SU-DHL-6 (cell line): ENCODE results near the gene SNCB.

ENCODE experiments used
- EZH2phosphoT487 ChIP-seq: fragments of 200-600 bp; sonication (generic), shearing (Covaris generic); conservative IDR thresholded peaks from 2 replicates; pipeline ENCODE4 v1.6.1; 2018; ENCODE audit warnings: mild to moderate bottlenecking, antibody characterized with exemption, low read length, moderate library complexity, mixed read lengths
- TF ChIP-seq, protein P1 (sequence below): fragments of 200-600 bp; sonication (generic); IDR thresholded peaks from one replicate; pipeline ENCODE4 v1.5.1; 2017; ENCODE audit warnings: antibody characterized with exemption, mild to moderate bottlenecking, low read length, moderate library complexity; ENCODE audit not compliant: insufficient read depth, poor library complexity, severe bottlenecking

DNA sequence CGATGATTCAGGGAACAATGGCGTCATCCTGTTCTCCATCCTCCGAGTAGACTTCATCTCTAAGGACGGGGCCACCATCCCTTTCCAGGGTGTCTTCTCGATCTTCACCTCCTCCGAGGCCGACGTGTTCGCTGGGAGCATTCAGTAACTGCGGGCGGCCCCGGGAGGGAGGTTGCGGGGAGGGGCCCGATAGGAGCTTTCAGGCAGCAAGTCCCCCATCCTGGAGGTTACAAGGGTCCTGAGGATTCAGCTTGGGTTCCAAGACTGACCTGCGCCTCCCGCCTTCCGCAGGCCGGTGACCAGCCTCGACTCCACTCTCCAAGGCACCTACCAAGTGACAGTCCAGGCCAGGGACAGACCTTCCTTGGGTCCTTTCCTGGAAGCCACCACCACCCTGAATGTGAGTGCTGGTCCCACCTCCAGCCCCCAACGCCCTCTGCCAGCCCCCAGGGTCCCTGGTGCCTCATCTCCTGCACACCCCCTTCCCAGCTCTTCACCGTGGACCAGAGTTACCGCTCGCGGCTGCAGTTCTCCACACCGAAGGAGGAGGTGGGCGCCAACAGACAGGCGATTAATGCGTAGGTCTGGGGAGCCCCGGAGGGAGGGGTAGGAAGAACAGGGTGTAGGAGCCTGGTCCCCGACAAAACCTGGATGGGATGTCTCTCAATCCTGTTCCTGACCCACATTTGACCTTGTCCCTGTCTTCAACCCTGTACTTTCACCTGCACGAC lies 41.1 kb downstream of the SNCB start:
- TF ChIP-seq, protein P1, sequence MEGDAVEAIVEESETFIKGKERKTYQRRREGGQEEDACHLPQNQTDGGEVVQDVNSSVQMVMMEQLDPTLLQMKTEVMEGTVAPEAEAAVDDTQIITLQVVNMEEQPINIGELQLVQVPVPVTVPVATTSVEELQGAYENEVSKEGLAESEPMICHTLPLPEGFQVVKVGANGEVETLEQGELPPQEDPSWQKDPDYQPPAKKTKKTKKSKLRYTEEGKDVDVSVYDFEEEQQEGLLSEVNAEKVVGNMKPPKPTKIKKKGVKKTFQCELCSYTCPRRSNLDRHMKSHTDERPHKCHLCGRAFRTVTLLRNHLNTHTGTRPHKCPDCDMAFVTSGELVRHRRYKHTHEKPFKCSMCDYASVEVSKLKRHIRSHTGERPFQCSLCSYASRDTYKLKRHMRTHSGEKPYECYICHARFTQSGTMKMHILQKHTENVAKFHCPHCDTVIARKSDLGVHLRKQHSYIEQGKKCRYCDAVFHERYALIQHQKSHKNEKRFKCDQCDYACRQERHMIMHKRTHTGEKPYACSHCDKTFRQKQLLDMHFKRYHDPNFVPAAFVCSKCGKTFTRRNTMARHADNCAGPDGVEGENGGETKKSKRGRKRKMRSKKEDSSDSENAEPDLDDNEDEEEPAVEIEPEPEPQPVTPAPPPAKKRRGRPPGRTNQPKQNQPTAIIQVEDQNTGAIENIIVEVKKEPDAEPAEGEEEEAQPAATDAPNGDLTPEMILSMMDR = no peak
- no peak for TF ChIP-seq EZH2phosphoT487
